22Rv1 (cell line): Measurements from ENCODE around the gene KIAA1671.

Experiments
- CTCF ChIP-seq: fragments of 450-650 bp; IDR thresholded peaks from 2 replicates; pipeline ENCODE4 v1.5.1; 2017; ENCODE audit warnings: mild to moderate bottlenecking
- ZFX ChIP-seq: fragments of 450-650 bp; IDR thresholded peaks from 2 replicates; pipeline ENCODE4 v1.6.1; 2017; ENCODE audit warnings: antibody characterized with exemption, borderline replicate concordance

- TF ChIP-seq CTCF: no peak
- no peak for TF ChIP-seq ZFX
Measured at GRCh38 chr22:25050566-25050965, 98.0 kb downstream of the KIAA1671 start.
